ENCODE measurements around the gene FBXW2.

The FBXW2 gene

GRCh38 chr9:120714088-120714845 lies 78.9 kb downstream of the FBXW2 start, which contains the start of gene MEGF9:
Gene MEGF9 (minus strand): TSS chr9:120714470. CDS start chr9:120714358, 112 bp downstream.
- DNase-seq, result peak; percentile 97

GRCh38 chr9:120713257-120714087 lies 79.7 kb downstream of the FBXW2 start:
- peak; percentile 44 for DNase-seq

GRCh38 chr9:120712539-120713031 lies 80.6 kb downstream of the FBXW2 start:
- DNase-seq, result peak; percentile 26

DNA sequence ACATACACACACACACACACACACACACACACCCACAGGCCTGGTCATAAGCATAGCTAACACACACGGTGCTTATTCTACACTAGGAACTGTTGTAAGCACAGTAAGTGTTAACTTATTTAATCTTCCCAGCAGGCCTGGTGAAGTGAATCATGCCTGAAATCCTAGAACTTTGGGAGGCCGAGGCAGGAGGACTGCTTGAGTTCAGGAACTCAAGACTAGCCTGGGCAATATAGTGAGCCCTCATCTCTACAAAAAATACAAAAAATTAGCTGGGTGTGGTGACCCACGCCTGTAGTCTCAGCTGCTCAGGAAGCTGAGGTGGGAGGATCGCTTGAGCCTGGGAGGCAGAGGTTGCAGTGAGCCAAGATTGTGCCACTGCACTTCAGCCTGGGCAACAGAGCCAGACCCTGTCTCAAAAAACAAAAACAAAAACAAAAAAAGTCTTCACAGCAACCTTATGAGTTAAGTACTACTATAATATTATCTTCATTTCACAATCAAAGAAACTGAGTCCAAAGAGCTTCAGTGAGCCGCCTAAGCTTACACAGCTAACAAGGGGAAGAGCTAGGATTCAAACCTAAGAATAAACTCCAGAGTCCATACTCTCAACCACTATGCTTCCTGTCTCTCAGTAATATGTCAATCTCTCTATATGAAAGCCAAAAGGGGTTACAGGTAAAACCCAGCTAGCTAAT lies 81.2 kb downstream of the FBXW2 start:
- DNase-seq, result no peak

GRCh38 chr9:120711354-120711753 lies 81.9 kb downstream of the FBXW2 start:
- no peak for DNase-seq

DNA sequence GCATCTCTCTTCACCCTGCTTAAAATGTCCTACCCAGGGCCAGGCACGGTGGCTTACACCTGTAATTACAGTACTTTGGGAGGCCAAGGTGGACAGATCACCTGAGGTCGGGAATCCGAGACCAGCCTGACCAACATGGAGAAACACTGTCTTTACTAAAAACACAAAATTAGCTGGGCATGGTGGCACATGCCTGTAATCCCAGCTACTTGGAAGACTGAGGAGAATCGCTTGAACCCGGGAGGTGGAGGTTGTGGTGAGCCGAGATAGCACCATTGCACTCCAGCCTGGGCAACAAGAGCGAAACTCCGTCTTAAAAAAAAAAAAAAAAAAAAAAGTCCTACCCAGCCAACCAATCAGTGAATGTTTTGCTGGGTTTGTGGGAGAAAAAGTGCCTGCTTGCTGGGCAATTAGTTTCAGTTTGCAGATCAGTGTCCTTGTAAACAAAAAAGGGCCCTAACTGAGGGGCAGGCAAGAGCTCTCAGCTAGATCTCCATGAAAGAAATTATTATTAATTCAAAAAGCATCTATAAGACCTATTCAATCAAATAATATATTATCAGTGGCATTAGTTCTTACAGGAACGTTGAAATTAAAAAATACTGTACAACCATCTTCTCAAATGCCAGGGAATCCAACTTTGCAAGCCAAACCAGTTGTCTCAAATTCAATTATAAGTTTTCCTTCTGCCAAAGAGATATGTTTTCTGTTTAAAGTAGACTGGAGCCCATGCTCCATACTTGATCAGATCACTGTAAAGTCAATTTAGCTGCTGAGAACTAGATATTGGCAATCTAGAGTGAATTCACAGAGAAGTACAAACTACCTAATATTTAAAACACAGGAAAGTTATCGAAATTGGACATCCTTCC lies 82.9 kb downstream of the FBXW2 start:
- DNase-seq, result no peak

DNA sequence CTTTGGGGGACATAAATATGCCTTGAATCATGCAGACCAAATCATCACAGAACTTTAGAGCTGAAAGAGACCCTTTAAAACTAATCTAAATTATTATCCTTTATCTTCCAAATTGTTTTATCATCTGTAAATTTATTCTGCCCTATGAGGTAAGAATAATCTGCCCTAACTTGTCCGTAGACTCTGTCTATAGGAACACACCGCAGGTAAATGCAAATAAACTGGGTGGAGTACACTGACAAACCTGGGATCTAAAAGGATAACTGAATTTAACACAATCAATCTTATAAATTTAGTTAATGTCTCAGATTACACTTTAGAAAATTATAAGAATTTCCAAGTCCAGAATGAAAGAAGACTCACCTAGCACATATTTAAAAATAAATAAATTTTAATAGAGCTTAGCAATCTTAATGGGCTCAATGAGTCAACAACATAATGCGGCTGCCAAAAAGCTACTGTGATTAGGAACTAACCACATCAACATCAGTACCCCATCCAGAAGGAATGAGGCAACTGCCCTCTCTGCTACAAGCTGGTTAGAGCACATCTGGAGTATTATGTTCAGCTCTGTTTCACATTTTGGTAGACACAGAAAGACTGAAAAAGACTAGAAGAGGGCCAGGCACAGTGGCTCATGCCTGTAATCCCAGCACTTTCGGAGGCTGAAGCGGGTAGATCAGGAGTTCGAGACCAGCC lies 84.5 kb downstream of the FBXW2 start:
- no peak for DNase-seq

DNA sequence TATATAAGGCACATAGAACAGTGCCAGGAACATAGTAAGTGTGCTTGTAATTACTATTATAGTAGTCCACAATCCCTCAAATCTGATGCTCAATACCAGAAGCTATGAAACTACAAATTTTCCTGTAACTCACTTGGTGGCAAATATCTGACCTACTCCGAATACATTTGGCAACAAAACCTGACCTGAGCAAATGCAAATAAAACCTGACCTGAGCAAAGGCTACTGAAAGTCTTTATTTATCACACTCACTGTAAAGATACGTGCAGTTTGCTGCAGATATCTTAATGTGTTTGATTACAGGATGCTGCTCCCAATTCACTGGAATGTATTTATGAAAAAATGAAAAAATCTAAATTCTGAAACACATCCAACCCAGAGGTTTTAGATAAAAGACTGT lies 86.0 kb downstream of the FBXW2 start:
- no peak for DNase-seq
